ENCODE measurements around the gene BRME1. TPM values are rescaled to one million over a fixed set of nuclear protein-coding genes. Genes with fewer than 3 reads are reported as not detected.

Gene BRME1
- total RNA-seq, 5 donors from 2014 or later (not counting 1 experiment from before 2014, with no cell fraction given), result 1.3 to 3.6 (median 1.7) TPM

- Histone ChIP-seq H3K27me3 (replicated peaks in 1 of 2; ENCODE audit: control insufficient read depth in 2 of 2, extremely low read depth in 1 of 2, insufficient read depth in 2 of 2, low read length in 1 of 2) (no peaks in the 10 kb centered on the region), H3K36me3 (ENCODE audit: control insufficient read depth in 2 of 2, extremely low read depth in 1 of 2, insufficient read depth in 1 of 2, low read length in 1 of 2) (peaks cover 6 to 33% of the 10 kb centered on the region in 2 donors), H3K4me3 (ENCODE audit: control insufficient read depth in 1 of 2, extremely low read depth in 1 of 2, low read length in 1 of 2) (no peak overlapping the region), H3K27ac (ENCODE audit: low read length) (peak overlapping the region; percentile 38), H3K4me1 (ENCODE audit: control insufficient read depth in 1 of 2, extremely low read depth in 1 of 2, insufficient read depth in 2 of 2, low read length in 2 of 2) (no peaks in the 10 kb centered on the region), H3K9me3 (no peaks in the 10 kb centered on the region)
- Mint-ChIP-seq H3K27ac (no peak overlapping the region), H3K27me3 (no peaks in the 10 kb centered on the region), H3K4me1 (peaks cover 0 to 2% (median 0%) of the 10 kb centered on the region in 3 donors), H3K4me3 (no peak overlapping the region), H3K9me3 (peaks cover 0 to 3% (median 3%) of the 10 kb centered on the region in 3 donors), H3K36me3 (peaks cover 50% of the 10 kb centered on the region)
- 85% methylated on average over 2 of the region's 2 CpGs for WGBS (ENCODE audit: insufficient coverage)
- ChIA-PET POLR2A (interaction anchor here in 1 of 2 donors (0.6 kb wide), 1 partner anchor 65 kb away, joined by 4 read pairs; no protein-coding TSS in a partner anchor), CTCF (interaction anchor here in 1 of 2 donors (0.6 to 0.7 kb wide), 2 partner anchors 59 to 127 kb away, joined by 4 to 5 read pairs; no protein-coding TSS in a partner anchor)
- ATAC-seq (replicated peaks in 1 of 4) (peak; percentile 60 to 85 (median 67)), DNase-seq (peak in 24 of 35 experiments; percentile 5 to 57 (median 22))
Observed at GRCh38 chr19:13920940-13921747, 15.2 kb upstream of the BRME1 start.

DNA sequence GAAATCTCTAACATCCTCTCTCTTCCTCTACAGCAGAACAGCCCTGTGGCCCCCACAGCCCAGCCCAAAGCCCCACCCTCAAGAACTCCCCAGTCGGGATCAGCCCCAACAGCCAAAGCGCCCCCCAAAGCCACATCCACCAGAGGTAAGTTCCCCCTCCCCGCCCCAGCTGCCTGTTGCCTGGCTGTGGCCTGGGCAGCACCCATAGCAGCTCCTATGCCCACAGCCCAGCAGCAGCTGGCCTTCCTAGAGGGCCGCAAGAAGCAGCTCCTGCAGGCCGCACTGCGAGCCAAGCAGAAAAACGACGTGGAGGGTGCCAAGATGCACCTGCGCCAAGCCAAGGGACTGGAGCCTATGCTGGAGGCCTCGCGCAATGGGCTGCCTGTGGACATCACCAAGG lies 14.6 kb upstream of the BRME1 start:
- no peaks in the 10 kb centered on the region for H3K27me3 Mint-ChIP-seq
- CTCF ChIA-PET, result interaction anchor here in 1 of 2 donors (0.6 to 0.7 kb wide), 2 partner anchors 59 to 128 kb away, joined by 4 to 5 read pairs; no protein-coding TSS in a partner anchor
- Histone ChIP-seq H3K9me3 (no peaks in the 10 kb centered on the region), H3K27ac (ENCODE audit: low read length) (no peak overlapping the region), H3K4me3 (ENCODE audit: control insufficient read depth in 1 of 2, extremely low read depth in 1 of 2, low read length in 1 of 2) (no peak overlapping the region), H3K27me3 (replicated peaks in 1 of 2; ENCODE audit: control insufficient read depth in 2 of 2, extremely low read depth in 1 of 2, insufficient read depth in 2 of 2, low read length in 1 of 2) (no peaks in the 10 kb centered on the region), H3K36me3 (ENCODE audit: control insufficient read depth in 2 of 2, extremely low read depth in 1 of 2, insufficient read depth in 1 of 2, low read length in 1 of 2) (peaks cover 6 to 39% of the 10 kb centered on the region in 2 donors), H3K4me1 (ENCODE audit: control insufficient read depth in 1 of 2, extremely low read depth in 1 of 2, insufficient read depth in 2 of 2, low read length in 2 of 2) (no peaks in the 10 kb centered on the region)
- no peak for DNase-seq
- peaks cover 0 to 3% (median 3%) of the 10 kb centered on the region in 3 donors for H3K9me3 Mint-ChIP-seq
- WGBS (ENCODE audit: insufficient coverage), result 99% methylated on average over 11 of the region's 11 CpGs
- H3K4me3 Mint-ChIP-seq, result no peak overlapping the region
- no peak overlapping the region for H3K27ac Mint-ChIP-seq
- ATAC-seq (replicated peaks in 1 of 4), result no peak
- POLR2A ChIA-PET, result no interaction called here
- peaks cover 53% of the 10 kb centered on the region for H3K36me3 Mint-ChIP-seq
- no peaks in the 10 kb centered on the region for H3K4me1 Mint-ChIP-seq

DNA sequence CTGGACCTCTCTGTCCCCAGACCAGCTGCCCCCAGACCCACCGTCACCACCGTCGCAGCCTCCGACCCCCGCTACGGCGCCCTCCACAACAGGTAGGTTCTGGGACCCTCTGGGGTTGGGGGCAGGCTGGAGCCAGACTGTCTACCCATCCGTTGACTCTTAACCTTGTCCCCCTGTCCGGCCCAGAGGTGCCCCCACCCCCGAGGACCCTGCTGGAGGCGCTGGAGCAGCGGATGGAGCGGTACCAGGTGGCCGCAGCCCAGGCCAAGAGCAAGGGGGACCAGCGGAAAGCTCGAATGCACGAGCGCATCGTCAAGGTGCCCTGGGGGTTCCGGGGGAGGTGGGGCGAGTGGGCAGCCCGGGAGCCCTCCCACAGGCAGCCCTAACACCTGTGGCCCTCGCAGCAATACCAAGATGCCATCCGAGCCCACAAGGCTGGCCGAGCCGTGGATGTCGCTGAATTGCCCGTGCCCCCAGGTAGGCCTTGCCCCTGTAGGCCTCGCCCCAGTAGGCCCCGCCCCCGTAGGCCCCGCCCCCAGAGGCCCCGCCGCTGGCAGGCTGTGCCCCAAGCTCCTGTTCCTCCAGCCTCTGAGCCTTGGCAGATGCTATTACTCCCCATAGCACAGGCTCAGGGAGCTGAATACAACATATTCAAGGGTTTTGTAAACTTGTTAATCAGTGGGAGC lies 13.0 kb upstream of the BRME1 start:
- no peak for ATAC-seq (replicated peaks in 1 of 4)
- WGBS (ENCODE audit: insufficient coverage), result 97% methylated on average over 20 of the region's 34 CpGs
- Histone ChIP-seq H3K27ac (ENCODE audit: low read length) (no peak overlapping the region), H3K4me3 (ENCODE audit: control insufficient read depth in 1 of 2, extremely low read depth in 1 of 2, low read length in 1 of 2) (no peak overlapping the region), H3K9me3 (no peaks in the 10 kb centered on the region), H3K36me3 (ENCODE audit: control insufficient read depth in 2 of 2, extremely low read depth in 1 of 2, insufficient read depth in 1 of 2, low read length in 1 of 2) (peaks cover 6 to 45% of the 10 kb centered on the region in 2 donors), H3K4me1 (ENCODE audit: control insufficient read depth in 1 of 2, extremely low read depth in 1 of 2, insufficient read depth in 2 of 2, low read length in 2 of 2) (no peaks in the 10 kb centered on the region), H3K27me3 (replicated peaks in 1 of 2; ENCODE audit: control insufficient read depth in 2 of 2, extremely low read depth in 1 of 2, insufficient read depth in 2 of 2, low read length in 1 of 2) (no peaks in the 10 kb centered on the region)
- no peaks in the 10 kb centered on the region for H3K4me1 Mint-ChIP-seq
- H3K27me3 Mint-ChIP-seq, result no peaks in the 10 kb centered on the region
- no peak for DNase-seq
- no peak overlapping the region for H3K4me3 Mint-ChIP-seq
- CTCF ChIA-PET, result interaction anchor here (0.6 kb wide), 3 partner anchors 32 to 352 kb away, joined by 3 to 4 read pairs (median 3); no protein-coding TSS in a partner anchor
- peaks cover 52% of the 10 kb centered on the region for H3K36me3 Mint-ChIP-seq
- peaks cover 0 to 3% (median 3%) of the 10 kb centered on the region in 3 donors for H3K9me3 Mint-ChIP-seq
- POLR2A ChIA-PET, result interaction anchor here in 1 of 2 donors (0.6 kb wide), 1 partner anchor 74 kb away, joined by 3 read pairs; no protein-coding TSS in a partner anchor
- H3K27ac Mint-ChIP-seq, result no peak overlapping the region

GRCh38 chr19:13917888-13918406 lies 12.0 kb upstream of the BRME1 start:
- Histone ChIP-seq H3K36me3 (ENCODE audit: control insufficient read depth in 2 of 2, extremely low read depth in 1 of 2, insufficient read depth in 1 of 2, low read length in 1 of 2) (peaks cover 6 to 45% of the 10 kb centered on the region in 2 donors), H3K27ac (ENCODE audit: low read length) (no peak overlapping the region), H3K27me3 (replicated peaks in 1 of 2; ENCODE audit: control insufficient read depth in 2 of 2, extremely low read depth in 1 of 2, insufficient read depth in 2 of 2, low read length in 1 of 2) (no peaks in the 10 kb centered on the region), H3K9me3 (no peaks in the 10 kb centered on the region), H3K4me3 (ENCODE audit: control insufficient read depth in 1 of 2, extremely low read depth in 1 of 2, low read length in 1 of 2) (no peak overlapping the region), H3K4me1 (ENCODE audit: control insufficient read depth in 1 of 2, extremely low read depth in 1 of 2, insufficient read depth in 2 of 2, low read length in 2 of 2) (no peaks in the 10 kb centered on the region)
- no peak overlapping the region for H3K27ac Mint-ChIP-seq
- H3K4me3 Mint-ChIP-seq, result no peak overlapping the region
- peaks cover 52% of the 10 kb centered on the region for H3K36me3 Mint-ChIP-seq
- H3K27me3 Mint-ChIP-seq, result no peaks in the 10 kb centered on the region
- WGBS (ENCODE audit: insufficient coverage), result 97% methylated on average over 11 of the region's 14 CpGs
- no peak for ATAC-seq (replicated peaks in 1 of 4)
- no peaks in the 10 kb centered on the region for H3K4me1 Mint-ChIP-seq
- DNase-seq, result no peak
- POLR2A ChIA-PET, result no interaction called here
- CTCF ChIA-PET, result interaction anchor here in 1 of 2 donors (0.6 kb wide), 1 partner anchor 351 kb away, joined by 4 read pairs; no protein-coding TSS in a partner anchor
- peaks cover 0 to 3% (median 3%) of the 10 kb centered on the region in 3 donors for H3K9me3 Mint-ChIP-seq

GRCh38 chr19:13914777-13915176 lies 8.9 kb upstream of the BRME1 start:
- Histone ChIP-seq H3K4me1 (ENCODE audit: control insufficient read depth in 1 of 2, extremely low read depth in 1 of 2, insufficient read depth in 2 of 2, low read length in 2 of 2) (no peaks in the 10 kb centered on the region), H3K4me3 (ENCODE audit: control insufficient read depth in 1 of 2, extremely low read depth in 1 of 2, low read length in 1 of 2) (no peak overlapping the region), H3K36me3 (ENCODE audit: control insufficient read depth in 2 of 2, extremely low read depth in 1 of 2, insufficient read depth in 1 of 2, low read length in 1 of 2) (peaks cover 0 to 36% of the 10 kb centered on the region in 2 donors), H3K9me3 (no peaks in the 10 kb centered on the region), H3K27me3 (replicated peaks in 1 of 2; ENCODE audit: control insufficient read depth in 2 of 2, extremely low read depth in 1 of 2, insufficient read depth in 2 of 2, low read length in 1 of 2) (no peaks in the 10 kb centered on the region), H3K27ac (ENCODE audit: low read length) (no peak overlapping the region)
- DNase-seq (no peak), ATAC-seq (replicated peaks in 1 of 4) (no peak)
- WGBS (ENCODE audit: insufficient coverage), result no CpG with 5 or more reads among the region's 3 CpGs
- H3K27ac Mint-ChIP-seq, result no peak overlapping the region
- ChIA-PET POLR2A (no interaction called here), CTCF (interaction anchor here in 1 of 2 donors (0.6 kb wide), 1 partner anchor 21 kb away, joined by 3 read pairs; no protein-coding TSS in a partner anchor)
- H3K36me3 Mint-ChIP-seq, result peaks cover 36% of the 10 kb centered on the region
- no peaks in the 10 kb centered on the region for H3K4me1 Mint-ChIP-seq
- no peak overlapping the region for H3K4me3 Mint-ChIP-seq
- H3K9me3 Mint-ChIP-seq, result no peaks in the 10 kb centered on the region
- no peaks in the 10 kb centered on the region for H3K27me3 Mint-ChIP-seq

- H3K4me1 ChIP-seq (ENCODE audit: control insufficient read depth in 1 of 2, extremely low read depth in 1 of 2, insufficient read depth in 2 of 2, low read length in 2 of 2), result no peaks in the 10 kb centered on the region
- no peak for DNase-seq
- H3K4me3 ChIP-seq (ENCODE audit: control insufficient read depth in 1 of 2, extremely low read depth in 1 of 2, low read length in 1 of 2), result no peak overlapping the region
- Mint-ChIP-seq H3K4me3 (no peak overlapping the region), H3K9me3 (no peaks in the 10 kb centered on the region), H3K36me3 (peaks cover 36% of the 10 kb centered on the region), H3K27ac (peak overlapping the region in 1 of 2 donors; percentile 34), H3K4me1 (no peaks in the 10 kb centered on the region), H3K27me3 (no peaks in the 10 kb centered on the region)
- POLR2A ChIA-PET, result no interaction called here
- no peak for ATAC-seq (replicated peaks in 1 of 4)
- H3K36me3 ChIP-seq (ENCODE audit: control insufficient read depth in 2 of 2, extremely low read depth in 1 of 2, insufficient read depth in 1 of 2, low read length in 1 of 2), result peaks cover 0 to 37% of the 10 kb centered on the region in 2 donors
- CTCF ChIA-PET, result no interaction called here
- H3K27me3 ChIP-seq (replicated peaks in 1 of 2; ENCODE audit: control insufficient read depth in 2 of 2, extremely low read depth in 1 of 2, insufficient read depth in 2 of 2, low read length in 1 of 2), result no peaks in the 10 kb centered on the region
- no peak overlapping the region for H3K27ac ChIP-seq (ENCODE audit: low read length)
- H3K9me3 ChIP-seq, result no peaks in the 10 kb centered on the region
- 100% methylated on average over 9 of the region's 17 CpGs for WGBS (ENCODE audit: insufficient coverage)
Observed at GRCh38 chr19:13913352-13913751, 7.4 kb upstream of the BRME1 start.
